Endothelial cell (in vitro differentiated cells): ENCODE results near the gene CTBP2. TPM values are rescaled to one million over a fixed set of nuclear protein-coding genes. Genes with fewer than 3 reads are reported as not detected.

Experiments
- DNase-seq: peaks from one replicate; pipeline ENCODE4 v3.0.0; 2021; ENCODE audit warnings: low spot score
- H3K27ac Mint-ChIP-seq: one replicate; pipeline ENCODE4 v1.8.0; 2021; ENCODE audit warnings: mixed read lengths, inconsistent platforms; ENCODE audit not compliant: unreplicated experiment
- H3K27me3 Mint-ChIP-seq: one replicate; pipeline ENCODE4 v1.8.0; 2021; ENCODE audit warnings: mild to moderate bottlenecking, moderate library complexity, mixed read lengths, inconsistent platforms; ENCODE audit not compliant: unreplicated experiment
- H3K36me3 Mint-ChIP-seq: one replicate; pipeline ENCODE4 v1.8.0; 2021; ENCODE audit warnings: mild to moderate bottlenecking, low read depth, mixed read lengths, inconsistent platforms; ENCODE audit not compliant: unreplicated experiment
- H3K4me1 Mint-ChIP-seq: one replicate; pipeline ENCODE4 v1.8.0; 2021; ENCODE audit warnings: mild to moderate bottlenecking, mixed read lengths, inconsistent platforms; ENCODE audit not compliant: unreplicated experiment
- H3K4me3 Mint-ChIP-seq: one replicate; pipeline ENCODE4 v1.8.0; 2021; ENCODE audit warnings: mild to moderate bottlenecking, mixed read lengths, inconsistent platforms; ENCODE audit not compliant: unreplicated experiment
- H3K9me3 Mint-ChIP-seq: one replicate; pipeline ENCODE4 v1.8.0; 2021; ENCODE audit warnings: mixed read lengths, inconsistent platforms; ENCODE audit not compliant: unreplicated experiment
- total RNA-seq: library from RNA; stranded (reverse); fragmentation: NEBNext Ultra II Directional; extraction: Animal tissue kit (Norgen Biotek cat#: 25700); gene quantifications from one replicate; pipeline ENCODE4 v1.2.1, GENCODE V29; 2021; ENCODE audit not compliant: unreplicated experiment
- TF ChIP-seq, protein P1 (sequence below): fragments of 200-600 bp; sonication (generic); IDR thresholded peaks from one replicate; pipeline ENCODE4 v1.5.0; 2021; ENCODE audit warnings: antibody characterized with exemption; ENCODE audit not compliant: unreplicated experiment

CTBP2 gene
- total RNA-seq, 1 donor from 2014 or later: 145 TPM

DNA sequence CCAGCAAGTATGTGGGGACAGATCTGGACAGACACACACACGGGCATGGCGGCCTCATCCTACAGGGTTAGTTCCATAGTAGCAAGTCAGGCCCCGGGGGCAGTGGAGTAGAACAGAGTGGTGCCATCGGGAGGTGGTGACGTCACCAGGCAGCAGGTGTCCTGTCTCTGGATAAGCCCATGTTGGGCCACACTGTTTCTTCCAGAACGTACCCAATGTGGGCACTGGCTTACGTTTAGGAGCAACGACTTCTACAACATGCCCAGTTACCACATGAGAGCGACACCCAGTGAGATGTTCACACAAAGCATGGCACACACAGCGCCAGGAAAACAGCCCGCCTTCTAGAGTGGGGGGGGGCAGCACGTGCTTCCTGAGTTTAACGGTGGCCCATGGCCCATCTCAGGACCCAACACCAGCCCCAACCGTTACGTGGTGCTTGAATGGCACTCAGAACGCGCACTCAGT lies 67.8 kb downstream of the CTBP2 start:
- peaks cover 32% of the 10 kb centered on the region for H3K36me3 Mint-ChIP-seq
- H3K4me1 Mint-ChIP-seq: peaks cover 47% of the 10 kb centered on the region
- H3K4me3 Mint-ChIP-seq: no peak overlapping the region
- DNase-seq: no peak
- peak overlapping the region; percentile 36 for H3K27ac Mint-ChIP-seq
- H3K27me3 Mint-ChIP-seq: peaks cover 1% of the 10 kb centered on the region
- TF ChIP-seq, protein P1, sequence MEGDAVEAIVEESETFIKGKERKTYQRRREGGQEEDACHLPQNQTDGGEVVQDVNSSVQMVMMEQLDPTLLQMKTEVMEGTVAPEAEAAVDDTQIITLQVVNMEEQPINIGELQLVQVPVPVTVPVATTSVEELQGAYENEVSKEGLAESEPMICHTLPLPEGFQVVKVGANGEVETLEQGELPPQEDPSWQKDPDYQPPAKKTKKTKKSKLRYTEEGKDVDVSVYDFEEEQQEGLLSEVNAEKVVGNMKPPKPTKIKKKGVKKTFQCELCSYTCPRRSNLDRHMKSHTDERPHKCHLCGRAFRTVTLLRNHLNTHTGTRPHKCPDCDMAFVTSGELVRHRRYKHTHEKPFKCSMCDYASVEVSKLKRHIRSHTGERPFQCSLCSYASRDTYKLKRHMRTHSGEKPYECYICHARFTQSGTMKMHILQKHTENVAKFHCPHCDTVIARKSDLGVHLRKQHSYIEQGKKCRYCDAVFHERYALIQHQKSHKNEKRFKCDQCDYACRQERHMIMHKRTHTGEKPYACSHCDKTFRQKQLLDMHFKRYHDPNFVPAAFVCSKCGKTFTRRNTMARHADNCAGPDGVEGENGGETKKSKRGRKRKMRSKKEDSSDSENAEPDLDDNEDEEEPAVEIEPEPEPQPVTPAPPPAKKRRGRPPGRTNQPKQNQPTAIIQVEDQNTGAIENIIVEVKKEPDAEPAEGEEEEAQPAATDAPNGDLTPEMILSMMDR: no peak
- H3K9me3 Mint-ChIP-seq: no peaks in the 10 kb centered on the region

DNA sequence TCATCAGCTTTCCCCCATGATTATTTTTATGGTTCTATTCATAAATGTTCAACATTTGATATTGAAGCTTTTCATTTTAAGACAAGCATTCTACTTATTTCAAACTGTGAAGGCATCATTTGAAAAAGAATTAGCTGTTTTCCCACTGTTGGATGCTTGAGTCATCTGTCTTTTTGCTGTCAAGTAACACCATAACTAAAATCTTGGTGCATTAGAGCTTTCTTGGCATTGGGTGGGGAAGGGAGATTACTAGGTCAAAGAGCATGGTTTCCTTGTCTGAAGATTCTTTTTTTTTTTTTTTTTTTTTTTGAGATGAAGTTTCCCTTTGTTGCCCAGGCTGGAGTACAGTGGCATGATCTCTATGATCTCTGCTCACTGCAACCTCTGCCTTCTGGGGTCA lies 68.5 kb downstream of the CTBP2 start:
- Mint-ChIP-seq H3K4me1 (peaks cover 49% of the 10 kb centered on the region), H3K9me3 (no peaks in the 10 kb centered on the region), H3K27me3 (peaks cover 1% of the 10 kb centered on the region), H3K36me3 (peaks cover 35% of the 10 kb centered on the region), H3K27ac (peak overlapping the region; percentile 42), H3K4me3 (no peak overlapping the region)
- TF ChIP-seq, protein P1: no peak
- no peak for DNase-seq

DNA sequence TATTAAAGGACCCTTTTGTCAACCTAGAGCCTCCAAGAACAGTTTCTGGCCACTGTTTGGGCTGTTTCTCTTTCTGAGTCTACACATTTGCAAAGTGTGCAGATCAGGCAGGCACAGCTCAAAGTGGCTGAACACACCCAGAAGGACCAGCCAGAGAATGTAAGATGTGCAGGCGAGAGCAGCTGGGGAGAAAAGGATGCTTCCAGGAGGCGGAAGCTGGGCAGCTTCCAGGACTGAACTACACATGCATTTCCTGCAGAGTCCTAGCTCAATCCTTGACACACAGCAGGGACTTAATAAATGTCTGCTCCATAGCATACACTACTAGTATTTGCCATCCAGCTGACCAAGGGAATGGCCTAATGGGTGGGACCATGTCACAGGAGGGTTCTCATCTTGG lies 70.9 kb downstream of the CTBP2 start:
- Mint-ChIP-seq H3K36me3 (peaks cover 34% of the 10 kb centered on the region), H3K4me1 (peaks cover 36% of the 10 kb centered on the region), H3K9me3 (no peaks in the 10 kb centered on the region), H3K27me3 (peaks cover 3% of the 10 kb centered on the region), H3K27ac (no peak overlapping the region), H3K4me3 (no peak overlapping the region)
- DNase-seq: no peak
- TF ChIP-seq, protein P1: no peak

DNA sequence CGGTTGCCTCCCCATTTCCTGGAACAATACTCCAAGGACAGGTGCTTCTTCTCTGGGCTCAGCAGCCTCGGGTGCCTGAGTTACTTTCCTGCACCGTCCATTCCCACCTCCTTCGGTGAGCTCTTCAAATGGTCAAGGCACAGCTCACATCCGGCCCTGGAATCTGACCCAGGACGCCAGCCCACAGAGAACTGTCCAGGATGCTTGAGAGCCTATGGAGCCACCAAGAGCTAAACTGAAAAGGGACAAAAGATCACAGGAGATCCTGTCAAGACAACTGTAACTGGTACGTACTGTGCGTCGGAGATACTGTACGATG lies 72.5 kb downstream of the CTBP2 start:
- H3K27me3 Mint-ChIP-seq: peaks cover 6% of the 10 kb centered on the region
- H3K4me3 Mint-ChIP-seq: peak overlapping the region; percentile 34
- H3K36me3 Mint-ChIP-seq: peaks cover 24% of the 10 kb centered on the region
- H3K4me1 Mint-ChIP-seq: peaks cover 22% of the 10 kb centered on the region
- no peak overlapping the region for H3K27ac Mint-ChIP-seq
- TF ChIP-seq, protein P1: no peak
- H3K9me3 Mint-ChIP-seq: no peaks in the 10 kb centered on the region
- DNase-seq: no peak

DNA sequence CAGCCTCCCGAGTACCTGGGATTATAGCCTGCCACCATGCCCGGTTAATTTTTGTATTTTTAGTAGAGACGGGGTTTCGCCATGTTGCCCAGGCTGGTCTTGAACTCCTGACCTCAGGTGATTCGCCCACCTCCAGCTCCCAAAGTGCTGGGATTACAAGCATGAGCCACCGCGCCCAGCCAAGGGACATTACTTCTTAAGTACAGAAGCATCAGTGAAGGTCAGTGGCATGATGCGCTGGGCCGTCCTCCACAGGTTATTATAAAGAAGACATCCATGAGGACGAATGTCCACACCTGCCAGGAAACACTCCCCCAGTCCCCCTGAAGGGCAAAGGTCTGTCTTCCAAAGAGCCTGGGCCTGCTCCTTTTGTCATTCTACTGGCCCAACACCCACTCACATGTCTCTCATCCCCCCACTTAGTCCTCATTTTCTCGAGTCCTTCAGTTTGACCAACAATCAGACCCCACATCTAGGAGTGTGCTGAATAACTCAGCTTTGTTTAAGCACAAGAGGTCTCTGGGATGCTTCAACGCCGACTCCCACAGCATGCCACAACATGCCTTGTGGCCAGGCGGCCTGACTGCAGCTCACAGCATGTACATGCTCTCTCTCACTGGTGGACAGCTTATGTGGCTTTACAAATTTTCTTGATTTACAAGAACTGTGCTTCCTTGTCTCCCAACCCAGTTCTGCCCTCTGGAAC lies 73.0 kb downstream of the CTBP2 start:
- Mint-ChIP-seq H3K4me3 (peak overlapping the region; percentile 34), H3K9me3 (no peaks in the 10 kb centered on the region), H3K36me3 (peaks cover 24% of the 10 kb centered on the region), H3K27ac (peak overlapping the region; percentile 77), H3K27me3 (peaks cover 6% of the 10 kb centered on the region), H3K4me1 (peaks cover 22% of the 10 kb centered on the region)
- TF ChIP-seq, protein P1: no peak
- DNase-seq: no peak
